GM12878 (cell line): Measurements from ENCODE around the gene ACKR2. TPM values are rescaled to one million over a fixed set of nuclear protein-coding genes. Genes with fewer than 3 reads are reported as not detected.
A peak's percentile ranks its signal among the peaks of the same experiment; 100 is the strongest.

ENCODE experiments used
- ASH2L ChIP-seq: fragments of 300-600, 200-600 bp; sonication (generic); IDR thresholded peaks from 2 replicates; pipeline ENCODE4 v1.6.1; 2017; ENCODE audit warnings: low read depth, mild to moderate bottlenecking, borderline replicate concordance
- CBX3 ChIP-seq: fragments of 200-600 bp; sonication (generic); IDR thresholded peaks from 2 replicates; pipeline ENCODE4 v1.6.1; 2016; ENCODE audit warnings: low read depth, borderline replicate concordance
- CBX5 ChIP-seq: sonication (generic); IDR thresholded peaks from 2 replicates; pipeline ENCODE4 v1.6.1; 2016; ENCODE audit warnings: low read depth, moderate library complexity, mild to moderate bottlenecking, inconsistent platforms
- CHD2 ChIP-seq: IDR thresholded peaks from 2 replicates; pipeline ENCODE4 v1.6.1; 2011; ENCODE audit warnings: low read depth, low read length, improper control_type of control experiment, borderline replicate concordance
- CHD4 ChIP-seq: fragments of 200-600 bp; sonication (generic); IDR thresholded peaks from 2 replicates; pipeline ENCODE4 v1.6.1; 2016; ENCODE audit warnings: mild to moderate bottlenecking
- EED ChIP-seq: sonication (generic); IDR thresholded peaks from 2 replicates; pipeline ENCODE4 v1.6.1; 2016; ENCODE audit warnings: antibody characterized with exemption, low read depth
- ETV6 ChIP-seq, 2 experiments: fragments of 450-650 bp in 1 of 2; IDR thresholded peaks in 1 of 2; conservative IDR thresholded peaks in 1 of 2; 2 replicates each; pipeline ENCODE4 v1.6.1; 2014; ENCODE audit warnings: antibody characterized with exemption in 1 of 2, borderline replicate concordance in 1 of 2, low read depth in 1 of 2, mild to moderate bottlenecking in 1 of 2, moderate library complexity in 1 of 2
- MTA3 ChIP-seq: IDR thresholded peaks from 2 replicates; pipeline ENCODE4 v1.6.1; 2012; ENCODE audit warnings: low read length, inconsistent platforms, borderline replicate concordance
- MYB ChIP-seq: fragments of 150-350 bp; IDR thresholded peaks from 2 replicates; pipeline ENCODE4 v1.6.1; 2014; ENCODE audit warnings: mild to moderate bottlenecking, low read depth, low read length, borderline replicate concordance
- NFYB ChIP-seq: IDR thresholded peaks from 2 replicates; pipeline ENCODE4 v1.6.1; 2011; ENCODE audit warnings: low read depth, mild to moderate bottlenecking, low read length, improper control_type of control experiment, moderate library complexity; ENCODE audit not compliant: insufficient read depth
- NR2C1 ChIP-seq: fragments of 450-650 bp; IDR thresholded peaks from 2 replicates; pipeline ENCODE4 v1.6.1; 2017; ENCODE audit warnings: antibody characterized with exemption, mild to moderate bottlenecking, moderate library complexity
- PML ChIP-seq: IDR thresholded peaks from 2 replicates; pipeline ENCODE4 v1.6.1; 2012; ENCODE audit warnings: low read length, inconsistent platforms
- RB1 ChIP-seq: fragments of 450-650 bp; formaldehyde crosslinking; IDR thresholded peaks from 2 replicates; pipeline ENCODE4 v1.6.1; 2017; ENCODE audit warnings: mild to moderate bottlenecking, borderline replicate concordance
- RBBP5 ChIP-seq: fragments of 200-600 bp; sonication (generic); conservative IDR thresholded peaks from 2 replicates; pipeline ENCODE4 v1.6.1; 2016
- RCOR1 ChIP-seq: conservative IDR thresholded peaks from 2 replicates; pipeline ENCODE4 v1.6.1; 2012; ENCODE audit warnings: low read depth, low read length, improper control_type of control experiment
- RUNX3 ChIP-seq: IDR thresholded peaks from 2 replicates; pipeline ENCODE4 v1.6.1; 2012; ENCODE audit warnings: low read length, inconsistent platforms
- SMAD5 ChIP-seq: IDR thresholded peaks from 2 replicates; pipeline ENCODE4 v1.6.1; 2016; ENCODE audit warnings: antibody characterized with exemption, low read depth
- SP1 ChIP-seq: IDR thresholded peaks from one replicate; pipeline ENCODE4 v1.6.1; 2011; ENCODE audit warnings: low read depth, low read length
- SREBF1 ChIP-seq: IDR thresholded peaks from 2 replicates; pipeline ENCODE4 v1.6.1; 2012; ENCODE audit warnings: mild to moderate bottlenecking, low read length
- polyA plus RNA-seq, 11 experiments: library from polyadenylated mRNA; depleted of rRNA in 4 of 11; unstranded in 6 of 11; stranded (reverse) in 5 of 11; fragments of >200 nt; fragmentation: Nextera tagmentation in 4 of 11; fragmentation: Illumina TruSeq in 1 of 11; extraction: Ambion mirVana in 4 of 11; extraction: Trizol in 1 of 11; gene quantifications; 1 replicate in 1 of 11; 2 replicates in 10 of 11; pipeline versions ENCODE4 v1.2.1 to v1.2.3, GENCODE V29; 2011 to 2016; ENCODE audit warnings: inconsistent platforms in 2 of 11, missing spikeins in 2 of 11, low read depth in 1 of 11
- total RNA-seq, 4 experiments: library from RNA; depleted of rRNA in 3 of 4; stranded (reverse); fragments of >200 nt in 3 of 4; fragmentation: Illumina TruSeq in 1 of 4; extraction: Trizol in 1 of 4; gene quantifications; 2 replicates each; pipeline versions ENCODE4 v1.2.1 to v1.2.3, GENCODE V29; 2013 to 2021
- TF ChIP-seq, protein P1 (sequence below): IDR thresholded peaks from 2 replicates; pipeline ENCODE4 v1.6.1; 2012; ENCODE audit warnings: low read depth, low read length, improper control_type of control experiment
- TF ChIP-seq, protein P2 (sequence below): fragments of 450-650 bp; IDR thresholded peaks from 2 replicates; pipeline ENCODE4 v1.6.1; 2017; ENCODE audit warnings: antibody characterized with exemption, mild to moderate bottlenecking, moderate library complexity
- TF ChIP-seq, protein P3 (sequence below): fragments of 150-350 bp; IDR thresholded peaks from 2 replicates; pipeline ENCODE4 v1.6.1; 2014; ENCODE audit warnings: mild to moderate bottlenecking, low read depth, low read length
- TF ChIP-seq, protein P4 (sequence below): fragments of 450-650 bp; IDR thresholded peaks from 2 replicates; pipeline ENCODE4 v1.6.1; 2018; ENCODE audit warnings: mild to moderate bottlenecking, low read depth, moderate library complexity; ENCODE audit not compliant: partially characterized antibody

The ACKR2 gene
- total and polyA plus RNA-seq, 10 of the 15 experiments (the other 5 are each of a cell fraction or from before 2014, with no cell fraction given), result 0.05 to 0.91 (median 0.23) TPM; not detected in 2

DNA sequence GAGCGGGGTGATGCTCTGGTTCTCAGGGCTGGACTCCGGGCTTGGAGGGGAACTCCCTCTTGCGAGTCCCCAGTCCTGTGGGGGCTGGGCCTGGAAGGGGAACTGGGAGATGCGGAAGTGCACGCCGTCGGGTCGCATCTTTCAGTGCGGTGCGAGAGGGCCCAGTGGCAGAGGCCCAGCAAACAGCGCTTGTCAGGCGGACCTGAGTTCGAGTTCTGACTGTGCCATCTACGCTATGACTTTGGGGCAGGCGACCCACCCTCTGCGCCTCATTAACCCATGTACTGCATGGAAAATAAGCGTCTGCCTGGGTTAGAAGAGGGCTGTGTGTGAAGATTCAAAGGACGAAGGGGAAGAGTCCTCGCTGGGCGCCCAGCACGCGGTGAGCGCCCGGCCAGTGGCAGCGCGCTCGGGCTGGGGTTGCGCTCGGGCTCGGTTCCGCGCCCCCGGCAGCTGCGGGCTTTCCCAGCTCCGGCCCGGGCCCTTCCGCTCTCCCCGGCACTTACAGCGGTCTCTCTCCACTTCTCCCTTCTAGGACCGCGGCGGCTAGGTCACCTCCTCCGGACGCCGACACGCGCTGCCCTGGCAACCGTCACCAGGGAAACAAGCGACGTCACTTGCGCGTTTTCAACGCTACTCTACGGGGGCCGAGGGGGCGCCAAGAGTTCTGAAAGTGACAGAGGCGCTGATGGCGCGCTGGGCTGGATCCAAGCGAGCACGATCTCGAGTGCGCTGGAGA lies 36.4 kb upstream of the ACKR2 start, which contains the start of gene CCDC13 (continued):
- TF ChIP-seq, protein P1, sequence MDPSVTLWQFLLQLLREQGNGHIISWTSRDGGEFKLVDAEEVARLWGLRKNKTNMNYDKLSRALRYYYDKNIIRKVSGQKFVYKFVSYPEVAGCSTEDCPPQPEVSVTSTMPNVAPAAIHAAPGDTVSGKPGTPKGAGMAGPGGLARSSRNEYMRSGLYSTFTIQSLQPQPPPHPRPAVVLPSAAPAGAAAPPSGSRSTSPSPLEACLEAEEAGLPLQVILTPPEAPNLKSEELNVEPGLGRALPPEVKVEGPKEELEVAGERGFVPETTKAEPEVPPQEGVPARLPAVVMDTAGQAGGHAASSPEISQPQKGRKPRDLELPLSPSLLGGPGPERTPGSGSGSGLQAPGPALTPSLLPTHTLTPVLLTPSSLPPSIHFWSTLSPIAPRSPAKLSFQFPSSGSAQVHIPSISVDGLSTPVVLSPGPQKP, result no peak; the same call in 1 of the 2 replicates
- TF ChIP-seq SP1 (peak; percentile 28), EED (peak; percentile 9), SREBF1 (no peak), NR2C1 (no peak), RBBP5 (no peak), RCOR1 (no peak), NFYB (no peak), ETV6 (conservative IDR thresholded peaks at IDR 0.05 in 1 of 2, IDR thresholded peaks at IDR 0.05 in 1 of 2; ENCODE audit: borderline replicate concordance in 1 of 2, low read depth in 1 of 2) (no peak), RB1 (0 out of 2 replicates have a peak, but pooled peaks have one; percentile 21), CHD2 (peak; percentile 10; the same call in 1 of the 2 replicates), CHD4 (no peak), MYB (no peak), ASH2L (0 out of 2 replicates have a peak, but pooled peaks have one; percentile 62), PML (no peak), SMAD5 (peak; percentile 56; the same call in 1 of the 2 replicates), CBX5 (no peak), RUNX3 (peak; percentile 33), MTA3 (no peak), CBX3 (no peak)
- TF ChIP-seq, protein P2, sequence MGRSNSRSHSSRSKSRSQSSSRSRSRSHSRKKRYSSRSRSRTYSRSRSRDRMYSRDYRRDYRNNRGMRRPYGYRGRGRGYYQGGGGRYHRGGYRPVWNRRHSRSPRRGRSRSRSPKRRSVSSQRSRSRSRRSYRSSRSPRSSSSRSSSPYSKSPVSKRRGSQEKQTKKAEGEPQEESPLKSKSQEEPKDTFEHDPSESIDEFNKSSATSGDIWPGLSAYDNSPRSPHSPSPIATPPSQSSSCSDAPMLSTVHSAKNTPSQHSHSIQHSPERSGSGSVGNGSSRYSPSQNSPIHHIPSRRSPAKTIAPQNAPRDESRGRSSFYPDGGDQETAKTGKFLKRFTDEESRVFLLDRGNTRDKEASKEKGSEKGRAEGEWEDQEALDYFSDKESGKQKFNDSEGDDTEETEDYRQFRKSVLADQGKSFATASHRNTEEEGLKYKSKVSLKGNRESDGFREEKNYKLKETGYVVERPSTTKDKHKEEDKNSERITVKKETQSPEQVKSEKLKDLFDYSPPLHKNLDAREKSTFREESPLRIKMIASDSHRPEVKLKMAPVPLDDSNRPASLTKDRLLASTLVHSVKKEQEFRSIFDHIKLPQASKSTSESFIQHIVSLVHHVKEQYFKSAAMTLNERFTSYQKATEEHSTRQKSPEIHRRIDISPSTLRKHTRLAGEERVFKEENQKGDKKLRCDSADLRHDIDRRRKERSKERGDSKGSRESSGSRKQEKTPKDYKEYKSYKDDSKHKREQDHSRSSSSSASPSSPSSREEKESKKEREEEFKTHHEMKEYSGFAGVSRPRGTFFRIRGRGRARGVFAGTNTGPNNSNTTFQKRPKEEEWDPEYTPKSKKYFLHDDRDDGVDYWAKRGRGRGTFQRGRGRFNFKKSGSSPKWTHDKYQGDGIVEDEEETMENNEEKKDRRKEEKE, result no peak
- TF ChIP-seq, protein P3, sequence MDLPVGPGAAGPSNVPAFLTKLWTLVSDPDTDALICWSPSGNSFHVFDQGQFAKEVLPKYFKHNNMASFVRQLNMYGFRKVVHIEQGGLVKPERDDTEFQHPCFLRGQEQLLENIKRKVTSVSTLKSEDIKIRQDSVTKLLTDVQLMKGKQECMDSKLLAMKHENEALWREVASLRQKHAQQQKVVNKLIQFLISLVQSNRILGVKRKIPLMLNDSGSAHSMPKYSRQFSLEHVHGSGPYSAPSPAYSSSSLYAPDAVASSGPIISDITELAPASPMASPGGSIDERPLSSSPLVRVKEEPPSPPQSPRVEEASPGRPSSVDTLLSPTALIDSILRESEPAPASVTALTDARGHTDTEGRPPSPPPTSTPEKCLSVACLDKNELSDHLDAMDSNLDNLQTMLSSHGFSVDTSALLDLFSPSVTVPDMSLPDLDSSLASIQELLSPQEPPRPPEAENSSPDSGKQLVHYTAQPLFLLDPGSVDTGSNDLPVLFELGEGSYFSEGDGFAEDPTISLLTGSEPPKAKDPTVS, result 0 out of 2 replicates have a peak, but pooled peaks have one; percentile 52
- TF ChIP-seq, protein P4, sequence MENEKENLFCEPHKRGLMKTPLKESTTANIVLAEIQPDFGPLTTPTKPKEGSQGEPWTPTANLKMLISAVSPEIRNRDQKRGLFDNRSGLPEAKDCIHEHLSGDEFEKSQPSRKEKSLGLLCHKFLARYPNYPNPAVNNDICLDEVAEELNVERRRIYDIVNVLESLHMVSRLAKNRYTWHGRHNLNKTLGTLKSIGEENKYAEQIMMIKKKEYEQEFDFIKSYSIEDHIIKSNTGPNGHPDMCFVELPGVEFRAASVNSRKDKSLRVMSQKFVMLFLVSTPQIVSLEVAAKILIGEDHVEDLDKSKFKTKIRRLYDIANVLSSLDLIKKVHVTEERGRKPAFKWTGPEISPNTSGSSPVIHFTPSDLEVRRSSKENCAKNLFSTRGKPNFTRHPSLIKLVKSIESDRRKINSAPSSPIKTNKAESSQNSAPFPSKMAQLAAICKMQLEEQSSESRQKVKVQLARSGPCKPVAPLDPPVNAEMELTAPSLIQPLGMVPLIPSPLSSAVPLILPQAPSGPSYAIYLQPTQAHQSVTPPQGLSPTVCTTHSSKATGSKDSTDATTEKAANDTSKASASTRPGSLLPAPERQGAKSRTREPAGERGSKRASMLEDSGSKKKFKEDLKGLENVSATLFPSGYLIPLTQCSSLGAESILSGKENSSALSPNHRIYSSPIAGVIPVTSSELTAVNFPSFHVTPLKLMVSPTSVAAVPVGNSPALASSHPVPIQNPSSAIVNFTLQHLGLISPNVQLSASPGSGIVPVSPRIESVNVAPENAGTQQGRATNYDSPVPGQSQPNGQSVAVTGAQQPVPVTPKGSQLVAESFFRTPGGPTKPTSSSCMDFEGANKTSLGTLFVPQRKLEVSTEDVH, result no peak
